ENCODE results near the gene BLVRB. TPM values are rescaled to one million over a fixed set of nuclear protein-coding genes. Genes with fewer than 3 reads are reported as not detected.

Gene BLVRB
- total RNA-seq: 48.3 to 53.9 TPM (median 53.1 TPM) in 3 replicates
- long read RNA-seq, transcript BLVRB-201 (5 exons, 873 nt): major isoform, 78 of 82 reads
- long read RNA-seq, partial matches to known transcripts: 0 of 82 reads
- long read RNA-seq, other reads (novel, unspliced or antisense): 2 of 82 reads

- DNase-seq (ENCODE audit: low spot score): peak; percentile 100
- Mint-ChIP-seq H3K27me3 (ENCODE audit: low read depth) (peaks cover 6% of the 10 kb centered on the region), H3K9me3 (ENCODE audit: low read depth) (no peaks in the 10 kb centered on the region), H3K4me1 (ENCODE audit: low read depth) (peaks cover 29% of the 10 kb centered on the region), H3K36me3 (ENCODE audit: low read depth) (peaks cover 4% of the 10 kb centered on the region), H3K27ac (ENCODE audit: unreplicated experiment) (peak within 1 kb of the TSS; percentile 97), H3K4me3 (ENCODE audit: unreplicated experiment) (peak within 1 kb of the TSS; percentile 94)
- no peak for TF ChIP-seq CTCF (IDR thresholded peaks at IDR 0.05)
Measured at GRCh38 chr19:40465557-40466218, at the start of gene BLVRB. TSS of gene BLVRB (minus strand) at chr19:40465745. CDS start at chr19:40465688, 57 bp downstream.

DNA sequence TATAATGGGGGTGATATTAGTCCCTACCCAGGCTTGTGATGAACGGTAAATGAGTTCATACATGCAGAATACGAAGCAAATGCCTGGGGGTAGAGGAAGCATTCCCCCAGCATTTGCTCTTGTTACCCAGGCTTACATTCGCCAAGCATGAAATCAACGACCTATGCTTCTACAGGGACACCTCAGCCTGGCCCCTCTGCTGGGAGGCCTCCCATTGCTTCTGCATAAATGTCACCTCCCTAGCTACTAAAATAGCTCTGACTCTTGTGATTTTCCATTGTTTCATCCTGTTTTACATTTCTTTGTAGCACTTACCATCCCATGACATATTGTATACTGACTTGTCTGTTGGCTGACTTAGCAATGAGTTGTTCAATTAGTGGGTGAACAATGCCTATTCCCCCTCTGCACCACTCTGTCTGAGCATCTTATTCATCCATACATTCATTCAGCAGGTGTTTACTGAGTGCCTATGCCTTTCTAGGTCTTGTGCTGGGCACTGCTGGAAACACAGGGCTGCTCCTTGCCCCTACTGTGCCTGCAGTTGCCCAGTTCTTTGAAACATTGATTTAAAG, 48.3 kb upstream of the BLVRB start:
- no peak for DNase-seq (ENCODE audit: low spot score)
- H3K27ac Mint-ChIP-seq (ENCODE audit: unreplicated experiment): no peak overlapping the region
- H3K4me3 Mint-ChIP-seq (ENCODE audit: unreplicated experiment): no peak overlapping the region

DNA sequence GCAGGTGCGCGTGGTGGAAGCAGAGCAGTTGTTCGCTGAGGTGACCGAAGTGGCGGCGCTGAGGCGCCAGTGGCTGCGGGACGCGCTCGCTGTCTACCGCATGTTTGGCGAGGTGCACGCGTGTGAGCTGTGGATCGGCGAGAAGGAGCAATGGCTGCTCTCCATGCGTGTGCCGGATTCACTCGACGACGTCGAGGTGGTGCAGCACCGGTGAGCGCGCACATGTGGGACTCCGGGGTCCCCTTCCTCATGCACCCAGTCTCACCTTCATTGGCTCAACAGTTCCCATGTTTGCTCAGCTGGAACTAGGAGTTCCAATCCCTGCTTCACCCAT, 47.8 kb upstream of the BLVRB start:
- no peaks in the 10 kb centered on the region for H3K9me3 Mint-ChIP-seq (ENCODE audit: low read depth)
- no peak for TF ChIP-seq CTCF (IDR thresholded peaks at IDR 0.05)

More for the DNA sequence above, 48.3 kb upstream of the BLVRB start:
- TF ChIP-seq CTCF (IDR thresholded peaks at IDR 0.05): no peak
- Mint-ChIP-seq H3K9me3 (ENCODE audit: low read depth) (no peaks in the 10 kb centered on the region), H3K27me3 (ENCODE audit: low read depth) (peaks cover 37% of the 10 kb centered on the region), H3K36me3 (ENCODE audit: low read depth) (peaks cover 7% of the 10 kb centered on the region), H3K4me1 (ENCODE audit: low read depth) (peaks cover 5% of the 10 kb centered on the region)

DNA sequence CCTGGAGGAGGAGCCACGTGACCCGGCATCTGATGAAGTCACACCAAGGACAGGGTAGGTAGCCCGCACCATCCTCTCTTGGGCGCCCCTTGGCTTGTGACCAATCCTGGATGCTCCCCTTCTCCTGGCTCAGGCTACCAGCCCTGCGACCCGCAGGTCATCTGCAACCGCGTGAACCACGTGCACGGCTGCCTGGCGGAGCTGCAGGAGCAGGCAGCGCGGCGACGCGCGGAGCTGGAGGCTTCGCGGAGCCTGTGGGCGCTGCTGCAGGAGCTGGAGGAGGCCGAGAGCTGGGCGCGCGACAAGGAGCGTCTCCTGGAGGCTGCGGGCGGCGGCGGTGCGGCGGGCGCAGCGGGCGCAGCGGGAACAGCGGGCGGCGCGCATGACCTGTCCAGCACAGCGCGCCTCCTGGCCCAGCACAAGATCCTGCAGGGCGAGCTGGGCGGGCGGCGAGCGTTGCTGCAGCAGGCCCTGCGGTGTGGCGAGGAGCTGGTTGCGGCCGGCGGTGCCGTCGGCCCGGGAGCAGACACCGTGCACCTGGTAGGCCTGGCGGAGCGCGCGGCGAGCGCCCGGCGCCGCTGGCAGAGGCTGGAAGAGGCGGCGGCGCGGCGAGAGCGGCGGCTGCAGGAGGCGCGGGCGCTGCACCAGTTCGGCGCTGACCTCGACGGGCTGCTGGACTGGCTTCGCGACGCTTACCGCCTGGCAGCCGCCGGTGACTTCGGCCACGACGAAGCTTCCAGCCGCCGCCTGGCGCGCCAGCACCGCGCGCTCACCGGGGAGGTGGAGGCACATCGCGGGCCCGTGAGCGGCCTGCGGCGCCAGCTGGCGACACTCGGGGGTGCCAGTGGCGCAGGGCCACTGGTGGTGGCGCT, 47.2 kb upstream of the BLVRB start:
- peak overlapping the region; percentile 48 for H3K4me3 Mint-ChIP-seq (ENCODE audit: unreplicated experiment)
- peaks cover 5% of the 10 kb centered on the region for H3K4me1 Mint-ChIP-seq (ENCODE audit: low read depth)
- H3K27ac Mint-ChIP-seq (ENCODE audit: unreplicated experiment): no peak overlapping the region
- peaks cover 7% of the 10 kb centered on the region for H3K36me3 Mint-ChIP-seq (ENCODE audit: low read depth)
- no peak for DNase-seq (ENCODE audit: low spot score)
- peaks cover 39% of the 10 kb centered on the region for H3K27me3 Mint-ChIP-seq (ENCODE audit: low read depth)
- peak; percentile 26 for TF ChIP-seq CTCF (IDR thresholded peaks at IDR 0.05)
- H3K9me3 Mint-ChIP-seq (ENCODE audit: low read depth): no peaks in the 10 kb centered on the region

More for the DNA sequence above, 47.8 kb upstream of the BLVRB start:
- no peak for DNase-seq (ENCODE audit: low spot score)
- H3K36me3 Mint-ChIP-seq (ENCODE audit: low read depth): peaks cover 7% of the 10 kb centered on the region
- H3K4me1 Mint-ChIP-seq (ENCODE audit: low read depth): peaks cover 5% of the 10 kb centered on the region
- peaks cover 40% of the 10 kb centered on the region for H3K27me3 Mint-ChIP-seq (ENCODE audit: low read depth)
- no peak overlapping the region for H3K4me3 Mint-ChIP-seq (ENCODE audit: unreplicated experiment)
- no peak overlapping the region for H3K27ac Mint-ChIP-seq (ENCODE audit: unreplicated experiment)

GRCh38 chr19:40512110-40512472, 46.5 kb upstream of the BLVRB start:
- Mint-ChIP-seq H3K36me3 (ENCODE audit: low read depth) (peaks cover 7% of the 10 kb centered on the region), H3K9me3 (ENCODE audit: low read depth) (no peaks in the 10 kb centered on the region), H3K4me1 (ENCODE audit: low read depth) (peaks cover 5% of the 10 kb centered on the region), H3K4me3 (ENCODE audit: unreplicated experiment) (peak overlapping the region; percentile 48), H3K27ac (ENCODE audit: unreplicated experiment) (no peak overlapping the region), H3K27me3 (ENCODE audit: low read depth) (peaks cover 34% of the 10 kb centered on the region)
- no peak for TF ChIP-seq CTCF (IDR thresholded peaks at IDR 0.05)
- no peak for DNase-seq (ENCODE audit: low spot score)
